ENCODE data around the gene PRRT3.
"Not testable (repeated sequence)": the region's sequence is repeated elsewhere in the genome, so short reads cannot be mapped to it uniquely, and the experiment has no call there.

PRRT3 gene

DNA sequence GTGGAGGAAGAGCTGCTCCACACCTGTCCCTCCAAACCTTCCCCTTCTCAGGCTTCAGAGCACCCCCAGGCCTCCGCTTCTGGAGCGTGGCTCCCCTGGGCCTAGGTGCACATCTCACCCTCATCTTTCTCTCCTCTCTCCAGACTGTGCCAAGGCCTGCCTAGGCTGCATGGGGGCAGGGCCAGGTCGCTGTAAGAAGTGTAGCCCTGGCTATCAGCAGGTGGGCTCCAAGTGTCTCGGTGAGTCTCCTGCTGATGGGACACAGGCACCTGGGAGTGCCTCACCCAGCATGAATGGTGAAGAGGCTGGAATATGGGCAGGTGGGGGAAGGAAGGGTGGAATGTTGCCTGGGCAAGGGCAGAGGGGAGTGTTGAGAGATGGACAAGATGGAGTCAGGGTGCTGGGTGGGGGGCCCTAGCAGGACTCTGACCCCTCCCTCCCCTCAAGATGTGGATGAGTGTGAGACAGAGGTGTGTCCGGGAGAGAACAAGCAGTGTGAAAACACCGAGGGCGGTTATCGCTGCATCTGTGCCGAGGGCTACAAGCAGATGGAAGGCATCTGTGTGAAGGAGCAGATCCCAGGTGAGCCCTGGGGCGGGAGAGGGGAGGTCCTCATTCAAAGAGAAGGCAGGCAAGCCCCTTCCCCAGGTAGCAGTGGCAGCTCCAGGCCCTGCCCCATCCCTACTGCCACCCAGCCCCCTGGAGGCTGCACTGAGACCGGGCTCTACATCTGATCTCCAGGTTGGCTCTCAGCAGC lies 9.1 kb downstream of the PRRT3 start:
- no peak overlapping the region for H2AFZ ChIP-seq (ENCODE audit: low read depth, low read length)
- H3K36me3 ChIP-seq (ENCODE audit: insufficient read depth, low read length) = peaks cover 21% of the 10 kb centered on the region
- no peak overlapping the region for H3K4me3 ChIP-seq (ENCODE audit: low read length)
- no peaks in the 10 kb centered on the region for H3K27me3 ChIP-seq (ENCODE audit: insufficient read depth, low read length)
- no peaks in the 10 kb centered on the region for H3K9me3 ChIP-seq (ENCODE audit: low read length)
- no peaks in the 10 kb centered on the region for H3K4me1 ChIP-seq (ENCODE audit: insufficient read depth, low read length)

DNA sequence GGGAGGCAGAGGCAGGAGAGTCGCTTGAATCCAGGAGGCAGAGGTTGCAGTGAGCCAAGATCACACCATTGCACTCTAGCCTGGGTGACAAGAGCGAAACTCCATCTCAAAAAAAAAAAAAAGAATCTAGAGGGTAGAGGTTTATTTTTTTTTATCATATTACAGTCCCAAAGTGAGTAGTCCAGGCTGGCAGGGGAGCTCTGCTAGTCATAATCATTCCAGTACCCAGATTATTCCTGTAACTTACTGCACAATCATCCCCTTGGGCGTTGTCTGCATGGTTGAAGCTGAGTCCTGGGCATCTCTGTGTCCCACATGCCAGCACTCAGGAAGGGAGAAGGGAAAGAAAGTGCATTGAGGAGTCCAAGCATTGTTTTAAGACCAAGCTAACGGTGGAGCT lies 10.0 kb downstream of the PRRT3 start:
- no peaks in the 10 kb centered on the region for H3K9me3 ChIP-seq (ENCODE audit: low read length)
- no peak overlapping the region for H2AFZ ChIP-seq (ENCODE audit: low read depth, low read length)
- no peak overlapping the region for H3K4me3 ChIP-seq (ENCODE audit: low read length)
- peaks cover 25% of the 10 kb centered on the region for H3K36me3 ChIP-seq (ENCODE audit: insufficient read depth, low read length)
- no peaks in the 10 kb centered on the region for H3K27me3 ChIP-seq (ENCODE audit: insufficient read depth, low read length)
- no peaks in the 10 kb centered on the region for H3K4me1 ChIP-seq (ENCODE audit: insufficient read depth, low read length)

DNA sequence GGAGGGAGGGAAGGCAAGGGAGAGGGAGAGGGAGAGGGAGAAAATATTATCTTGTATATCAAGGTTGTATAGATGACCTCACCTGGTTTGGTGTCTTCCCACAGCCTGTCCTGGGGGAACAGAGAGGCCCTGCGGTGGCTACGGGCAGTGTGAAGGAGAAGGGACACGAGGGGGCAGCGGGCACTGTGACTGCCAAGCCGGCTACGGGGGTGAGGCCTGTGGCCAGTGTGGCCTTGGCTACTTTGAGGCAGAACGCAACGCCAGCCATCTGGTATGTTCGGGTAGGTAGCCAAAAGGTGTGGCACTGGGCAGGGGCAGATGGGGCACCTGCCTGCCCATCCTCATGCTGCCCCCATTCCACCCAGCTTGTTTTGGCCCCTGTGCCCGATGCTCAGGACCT lies 11.5 kb downstream of the PRRT3 start:
- Histone ChIP-seq H3K9me3 (ENCODE audit: low read length) (no peaks in the 10 kb centered on the region), H2AFZ (ENCODE audit: low read depth, low read length) (no peak overlapping the region), H3K4me3 (ENCODE audit: low read length) (no peak overlapping the region), H3K27me3 (ENCODE audit: insufficient read depth, low read length) (no peaks in the 10 kb centered on the region), H3K4me1 (ENCODE audit: insufficient read depth, low read length) (no peaks in the 10 kb centered on the region), H3K36me3 (ENCODE audit: insufficient read depth, low read length) (peaks cover 24% of the 10 kb centered on the region)

DNA sequence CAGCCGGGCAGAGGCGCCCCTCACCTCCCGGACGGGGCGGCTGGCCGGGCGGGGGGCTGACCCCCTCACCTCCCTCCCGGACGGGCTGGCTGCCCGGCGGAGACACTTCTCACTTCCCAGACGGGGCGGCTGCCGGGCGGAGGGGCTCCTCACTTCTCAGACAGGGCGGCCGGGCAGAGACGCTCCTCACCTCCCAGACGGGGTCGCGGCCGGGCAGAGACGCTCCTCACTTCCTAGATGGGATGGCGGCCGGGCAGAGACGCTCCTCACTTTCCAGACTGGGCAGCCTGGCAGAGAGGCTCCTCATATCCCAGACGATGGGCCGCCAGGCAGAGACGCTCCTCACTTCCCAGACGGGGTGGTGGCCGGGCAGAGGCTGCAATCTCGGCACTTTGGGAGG lies 12.3 kb downstream of the PRRT3 start:
- H3K9me3 ChIP-seq (ENCODE audit: low read length); H2AFZ ChIP-seq (ENCODE audit: low read depth, low read length); H3K27me3 ChIP-seq (ENCODE audit: insufficient read depth, low read length); H3K4me3 ChIP-seq (ENCODE audit: low read length); H3K4me1 ChIP-seq (ENCODE audit: insufficient read depth, low read length): not testable (repeated sequence)
- peaks cover 24% of the 10 kb centered on the region for H3K36me3 ChIP-seq (ENCODE audit: insufficient read depth, low read length)

DNA sequence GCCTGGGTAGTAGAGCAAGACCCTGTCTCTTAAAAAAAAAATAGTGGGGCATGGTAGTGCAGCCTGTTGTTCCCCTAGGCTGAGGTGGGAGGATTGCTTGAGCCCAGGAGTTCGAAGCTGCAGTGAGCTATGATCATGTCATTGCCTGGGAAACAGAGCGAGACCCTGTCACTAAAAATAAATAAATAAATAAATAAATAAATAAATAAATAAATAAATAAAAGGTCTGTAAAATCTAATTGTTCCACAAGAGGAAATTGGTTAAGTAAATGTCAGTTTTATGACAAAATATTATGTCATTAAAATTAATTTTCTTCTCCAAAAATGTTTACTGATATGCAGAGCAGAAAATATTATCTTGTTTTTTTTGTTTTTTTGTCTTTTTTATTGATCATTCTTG lies 13.2 kb downstream of the PRRT3 start:
- H3K4me1 ChIP-seq (ENCODE audit: insufficient read depth, low read length) = peaks cover 6% of the 10 kb centered on the region
- no peaks in the 10 kb centered on the region for H3K9me3 ChIP-seq (ENCODE audit: low read length)
- H3K27me3 ChIP-seq (ENCODE audit: insufficient read depth, low read length) = no peaks in the 10 kb centered on the region
- no peak overlapping the region for H3K4me3 ChIP-seq (ENCODE audit: low read length)
- H2AFZ ChIP-seq (ENCODE audit: low read depth, low read length) = no peak overlapping the region
- H3K36me3 ChIP-seq (ENCODE audit: insufficient read depth, low read length) = peaks cover 16% of the 10 kb centered on the region

DNA sequence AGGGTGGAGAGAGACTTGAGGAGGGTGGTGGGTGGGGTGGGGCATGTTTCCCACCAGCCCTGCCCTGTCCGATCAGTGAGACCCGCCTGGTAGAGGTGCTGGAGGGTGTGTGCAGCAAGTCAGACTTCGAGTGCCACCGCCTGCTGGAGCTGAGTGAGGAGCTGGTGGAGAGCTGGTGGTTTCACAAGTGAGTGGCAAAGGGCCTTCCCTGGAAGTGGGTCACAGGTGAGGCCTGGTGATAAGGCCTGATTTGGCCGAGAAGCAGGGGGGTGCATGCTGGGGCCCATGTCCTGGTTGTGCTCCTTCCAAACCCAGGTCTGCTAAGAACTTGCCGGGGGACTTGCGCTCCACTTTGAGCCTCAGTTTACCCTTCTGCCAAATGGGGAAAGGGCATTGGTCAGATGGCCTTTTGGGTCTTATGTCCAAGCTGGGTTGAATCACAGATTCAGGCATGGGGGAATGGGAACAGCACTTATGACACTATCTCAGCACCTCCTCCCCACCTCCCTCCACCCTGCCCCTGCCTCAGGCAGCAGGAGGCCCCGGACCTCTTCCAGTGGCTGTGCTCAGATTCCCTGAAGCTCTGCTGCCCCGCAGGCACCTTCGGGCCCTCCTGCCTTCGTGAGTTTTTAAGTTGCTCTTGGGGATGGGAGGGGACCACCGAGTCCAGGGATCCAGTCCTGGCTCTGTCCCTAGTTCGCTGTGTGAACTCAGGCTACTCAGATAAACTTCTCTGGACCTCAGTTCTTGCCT lies 14.5 kb downstream of the PRRT3 start:
- Histone ChIP-seq H3K4me1 (ENCODE audit: insufficient read depth, low read length) (peaks cover 6% of the 10 kb centered on the region), H3K4me3 (ENCODE audit: low read length) (no peak overlapping the region), H3K27me3 (ENCODE audit: insufficient read depth, low read length) (no peaks in the 10 kb centered on the region), H3K9me3 (ENCODE audit: low read length) (no peaks in the 10 kb centered on the region), H3K36me3 (ENCODE audit: insufficient read depth, low read length) (peaks cover 15% of the 10 kb centered on the region), H2AFZ (ENCODE audit: low read depth, low read length) (no peak overlapping the region)

DNA sequence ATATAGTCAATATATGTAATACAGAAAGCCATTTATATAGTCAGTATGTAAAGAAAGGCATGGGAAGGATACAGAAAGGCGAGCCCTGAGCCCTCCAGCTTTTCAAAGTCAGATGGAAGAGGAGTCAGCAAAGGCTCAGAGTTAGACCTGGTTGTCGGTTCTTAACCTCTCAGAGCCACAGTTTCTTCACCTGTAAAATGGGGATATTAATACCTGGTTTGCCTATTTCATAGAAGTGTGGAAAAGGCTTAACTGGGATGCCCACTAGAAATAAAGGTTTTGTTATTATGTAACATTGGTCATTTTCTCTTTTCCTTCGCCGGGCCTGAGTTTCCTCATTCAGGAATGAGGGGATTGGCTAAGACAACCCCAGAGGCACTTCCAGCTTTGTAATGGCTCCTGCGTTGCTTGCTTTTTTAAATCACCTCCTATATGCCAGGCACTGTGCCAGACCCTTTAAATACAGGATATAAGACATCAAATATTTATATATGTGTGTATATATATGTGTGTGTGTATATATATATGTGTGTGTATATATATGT lies 16.2 kb downstream of the PRRT3 start:
- no peak overlapping the region for H3K4me3 ChIP-seq (ENCODE audit: low read length)
- H3K9me3 ChIP-seq (ENCODE audit: low read length) = no peaks in the 10 kb centered on the region
- no peak overlapping the region for H2AFZ ChIP-seq (ENCODE audit: low read depth, low read length)
- H3K4me1 ChIP-seq (ENCODE audit: insufficient read depth, low read length) = peaks cover 6% of the 10 kb centered on the region
- H3K27me3 ChIP-seq (ENCODE audit: insufficient read depth, low read length) = no peaks in the 10 kb centered on the region
- H3K36me3 ChIP-seq (ENCODE audit: insufficient read depth, low read length) = peaks cover 11% of the 10 kb centered on the region

DNA sequence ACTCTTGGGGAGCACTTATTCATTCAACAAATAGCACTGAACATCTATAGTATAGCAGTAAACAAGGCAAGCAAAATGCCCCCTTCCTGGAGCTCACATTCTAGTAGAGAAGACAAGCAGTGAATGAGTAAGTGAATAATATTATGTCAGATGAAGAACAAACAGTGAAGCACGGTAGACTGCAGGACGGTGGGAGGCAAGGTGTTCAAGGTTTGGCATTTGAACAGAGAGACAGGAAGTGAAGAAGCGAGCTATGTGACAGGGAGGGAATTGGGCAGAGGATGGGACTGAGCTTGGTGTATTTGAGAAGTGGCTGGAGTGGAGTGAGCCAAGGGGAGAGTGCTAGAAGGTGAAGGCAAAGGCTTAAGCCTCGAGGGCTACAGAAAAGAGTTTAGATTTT lies 17.2 kb downstream of the PRRT3 start:
- Histone ChIP-seq H3K4me1 (ENCODE audit: insufficient read depth, low read length) (peaks cover 6% of the 10 kb centered on the region), H3K4me3 (ENCODE audit: low read length) (no peak overlapping the region), H3K36me3 (ENCODE audit: insufficient read depth, low read length) (peaks cover 7% of the 10 kb centered on the region), H3K9me3 (ENCODE audit: low read length) (peaks cover 4% of the 10 kb centered on the region), H2AFZ (ENCODE audit: low read depth, low read length) (no peak overlapping the region), H3K27me3 (ENCODE audit: insufficient read depth, low read length) (no peaks in the 10 kb centered on the region)

DNA sequence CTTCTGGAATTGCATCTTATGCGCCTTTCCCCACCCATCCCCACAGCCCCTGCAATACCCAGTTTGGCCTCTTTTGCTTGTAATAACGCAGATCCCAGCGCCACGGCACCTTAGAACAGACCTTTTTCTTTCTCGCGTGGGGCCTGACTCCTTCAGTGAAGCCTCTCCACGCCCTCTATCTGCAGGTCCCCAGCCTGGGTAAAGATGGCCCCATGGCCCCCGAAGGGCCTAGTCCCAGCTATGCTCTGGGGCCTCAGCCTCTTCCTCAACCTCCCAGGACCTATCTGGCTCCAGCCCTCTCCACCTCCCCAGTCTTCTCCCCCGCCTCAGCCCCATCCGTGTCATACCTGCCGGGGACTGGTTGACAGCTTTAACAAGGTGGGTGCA lies 18.0 kb downstream of the PRRT3 start:
- Histone ChIP-seq H3K9me3 (ENCODE audit: low read length) (peaks cover 4% of the 10 kb centered on the region), H3K27me3 (ENCODE audit: insufficient read depth, low read length) (no peaks in the 10 kb centered on the region), H2AFZ (ENCODE audit: low read depth, low read length) (peak overlapping the region; percentile 95), H3K4me3 (ENCODE audit: low read length) (peak overlapping the region; percentile 95), H3K36me3 (ENCODE audit: insufficient read depth, low read length) (peaks cover 7% of the 10 kb centered on the region), H3K4me1 (ENCODE audit: insufficient read depth, low read length) (peaks cover 6% of the 10 kb centered on the region)

DNA sequence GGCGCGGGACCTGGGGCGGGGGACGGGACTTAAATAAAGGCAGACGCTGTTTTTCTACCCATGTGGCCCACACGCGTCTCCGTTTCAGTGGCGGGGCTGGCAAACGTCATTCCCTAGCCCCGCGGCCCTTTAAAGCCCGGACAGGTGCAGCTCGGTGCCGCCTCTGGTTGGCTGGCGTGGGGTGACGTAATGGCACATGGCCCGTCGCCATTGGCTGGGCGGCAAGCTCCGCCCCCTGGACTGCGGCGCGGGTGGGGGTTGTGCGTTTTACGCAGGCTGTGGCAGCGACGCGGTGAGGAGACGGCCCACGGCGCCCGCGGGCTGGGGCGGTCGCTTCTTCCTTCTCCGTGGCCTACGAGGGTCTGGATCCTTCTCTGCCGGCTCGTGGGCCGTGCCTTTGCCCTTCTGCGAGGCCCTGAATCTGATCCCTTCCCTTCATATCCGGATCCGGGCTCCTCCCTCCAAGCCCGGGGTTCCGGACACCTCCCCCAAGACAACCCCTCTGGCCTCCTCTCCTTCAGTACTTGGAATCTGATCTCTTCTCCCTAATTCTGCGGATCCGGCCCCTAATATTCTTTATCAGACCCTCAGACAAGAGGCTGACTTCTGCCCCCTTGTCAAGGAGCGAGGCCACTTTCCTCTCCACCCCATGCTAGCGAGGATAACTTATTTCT lies 18.5 kb downstream of the PRRT3 start, which contains the start of gene CRELD1:
TSS of gene CRELD1 (plus strand) at position 274 of the 674 bp plus-strand sequence. CDS start 605 bp downstream, outside the sequence.
- H3K4me1 ChIP-seq (ENCODE audit: insufficient read depth, low read length) = peaks cover 6% of the 10 kb centered on the region
- H3K4me3 ChIP-seq (ENCODE audit: low read length) = peak within 1 kb of the TSS; percentile 95
- H3K27me3 ChIP-seq (ENCODE audit: insufficient read depth, low read length) = no peaks in the 10 kb centered on the region
- peak within 1 kb of the TSS; percentile 95 for H2AFZ ChIP-seq (ENCODE audit: low read depth, low read length)
- peaks cover 7% of the 10 kb centered on the region for H3K36me3 ChIP-seq (ENCODE audit: insufficient read depth, low read length)
- peaks cover 4% of the 10 kb centered on the region for H3K9me3 ChIP-seq (ENCODE audit: low read length)

DNA sequence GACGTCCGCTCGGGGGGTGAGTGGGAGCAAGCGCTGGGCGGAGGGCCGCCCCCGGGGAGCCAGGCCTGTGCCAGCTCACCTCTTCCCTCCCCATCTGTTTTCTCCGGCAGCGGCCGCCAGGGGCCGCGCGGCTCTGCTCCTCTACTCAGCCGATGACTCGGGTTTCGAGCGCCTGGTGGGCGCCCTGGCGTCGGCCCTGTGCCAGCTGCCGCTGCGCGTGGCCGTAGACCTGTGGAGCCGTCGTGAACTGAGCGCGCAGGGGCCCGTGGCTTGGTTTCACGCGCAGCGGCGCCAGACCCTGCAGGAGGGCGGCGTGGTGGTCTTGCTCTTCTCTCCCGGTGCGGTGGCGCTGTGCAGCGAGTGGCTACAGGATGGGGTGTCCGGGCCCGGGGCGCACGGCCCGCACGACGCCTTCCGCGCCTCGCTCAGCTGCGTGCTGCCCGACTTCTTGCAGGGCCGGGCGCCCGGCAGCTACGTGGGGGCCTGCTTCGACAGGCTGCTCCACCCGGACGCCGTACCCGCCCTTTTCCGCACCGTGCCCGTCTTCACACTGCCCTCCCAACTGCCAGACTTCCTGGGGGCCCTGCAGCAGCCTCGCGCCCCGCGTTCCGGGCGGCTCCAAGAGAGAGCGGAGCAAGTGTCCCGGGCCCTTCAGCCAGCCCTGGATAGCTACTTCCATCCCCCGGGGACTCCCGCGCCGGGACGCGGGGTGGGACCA lies 19.2 kb downstream of the PRRT3 start:
- H3K27me3 ChIP-seq (ENCODE audit: insufficient read depth, low read length) = no peaks in the 10 kb centered on the region
- H3K36me3 ChIP-seq (ENCODE audit: insufficient read depth, low read length) = peaks cover 7% of the 10 kb centered on the region
- H3K4me3 ChIP-seq (ENCODE audit: low read length) = peak overlapping the region; percentile 95
- peaks cover 4% of the 10 kb centered on the region for H3K9me3 ChIP-seq (ENCODE audit: low read length)
- peaks cover 6% of the 10 kb centered on the region for H3K4me1 ChIP-seq (ENCODE audit: insufficient read depth, low read length)
- peak overlapping the region; percentile 95 for H2AFZ ChIP-seq (ENCODE audit: low read depth, low read length)

DNA sequence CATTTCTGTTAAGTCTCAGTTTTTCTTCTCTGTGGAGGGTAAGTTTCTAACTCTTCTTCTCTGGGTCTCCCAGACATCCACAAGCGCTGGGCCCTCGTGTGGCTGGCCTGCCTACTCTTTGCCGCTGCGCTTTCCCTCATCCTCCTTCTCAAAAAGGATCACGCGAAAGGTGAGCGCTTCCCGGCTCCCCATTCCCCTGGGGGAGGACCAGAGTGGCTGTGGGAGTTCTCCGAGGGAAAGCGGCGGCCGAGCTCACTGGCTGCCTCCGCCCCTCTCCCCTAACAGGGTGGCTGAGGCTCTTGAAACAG lies 19.7 kb downstream of the PRRT3 start:
- peaks cover 2% of the 10 kb centered on the region for H3K36me3 ChIP-seq (ENCODE audit: insufficient read depth, low read length)
- H2AFZ ChIP-seq (ENCODE audit: low read depth, low read length) = peak overlapping the region; percentile 95
- H3K4me3 ChIP-seq (ENCODE audit: low read length) = peak overlapping the region; percentile 95
- peaks cover 6% of the 10 kb centered on the region for H3K4me1 ChIP-seq (ENCODE audit: insufficient read depth, low read length)
- H3K27me3 ChIP-seq (ENCODE audit: insufficient read depth, low read length) = no peaks in the 10 kb centered on the region
- H3K9me3 ChIP-seq (ENCODE audit: low read length) = peaks cover 4% of the 10 kb centered on the region
